PC-9 (cell line): ENCODE measurements around the gene CBX4. TPM values are rescaled to one million over a fixed set of nuclear protein-coding genes. Genes with fewer than 3 reads are reported as not detected.
A peak's percentile ranks its signal among the peaks of the same experiment; 100 is the strongest.

Experiments used
- BruUV-seq: library from RNA; stranded (reverse); fragments of 400-500 nt; replicated peaks from 2 replicates; lab custom pipeline; 2021; lab: Mats Ljungman, UMichigan
- CTCF ChIA-PET: fragments of 300-600 bp; sonication (Branson Sonifier 250); formaldehyde crosslinking; loops from one replicate; lab custom pipeline; 2022; ENCODE audit warnings: antibody characterized with exemption; lab: Charles Lee
- POLR2A ChIA-PET: fragments of 300-600 bp; sonication (Branson Sonifier 250); formaldehyde crosslinking; loops from one replicate; lab custom pipeline; 2022; ENCODE audit warnings: antibody characterized with exemption; ENCODE audit not compliant: unreplicated experiment; lab: Charles Lee
- DNase-seq, 2 experiments: peaks; one replicate each; pipeline versions ENCODE4 v3.0.0 to v3.0.0-alpha.2; 2015 to 2022; ENCODE audit warnings: mixed read lengths in 1 of 2
- H2AFZ ChIP-seq: fragments of 200-600 bp; sonication (generic); 2 replicates; pipeline ENCODE4 v1.8.1; 2017; ENCODE audit warnings: antibody characterized with exemption
- H3F3A ChIP-seq: fragments of 200-600 bp; sonication (generic); 2 replicates; pipeline ENCODE4 v1.8.1; 2017; ENCODE audit warnings: antibody characterized with exemption, mild to moderate bottlenecking, low read depth; ENCODE audit not compliant: insufficient read depth
- H3K27ac ChIP-seq: fragments of 200-600 bp; sonication (generic); 2 replicates; pipeline ENCODE4 v1.6.1; 2016; ENCODE audit warnings: mixed run types
- H3K27me3 ChIP-seq: fragments of 200-600 bp; sonication (generic); 2 replicates; pipeline ENCODE4 v1.6.1; 2016; ENCODE audit warnings: low read depth, mixed run types; ENCODE audit not compliant: insufficient read depth
- H3K36me3 ChIP-seq: fragments of 200-600 bp; sonication (generic); 2 replicates; pipeline ENCODE4 v1.6.1; 2016; ENCODE audit warnings: low read depth, mixed run types
- H3K4me1 ChIP-seq: fragments of 200-600 bp; sonication (generic); replicated peaks from 2 replicates; pipeline ENCODE4 v1.6.1; 2016; ENCODE audit warnings: mixed run types; ENCODE audit not compliant: insufficient read depth
- H3K4me2 ChIP-seq: fragments of 200-600 bp; sonication (generic); 2 replicates; pipeline ENCODE4 v1.6.1; 2017; ENCODE audit warnings: mixed run types
- H3K4me3 ChIP-seq: fragments of 200-600 bp; sonication (generic); 2 replicates; pipeline ENCODE4 v1.6.1; 2016; ENCODE audit warnings: mixed run types
- H3K79me2 ChIP-seq: fragments of 200-600 bp; sonication (generic); 2 replicates; pipeline ENCODE4 v1.6.1; 2017; ENCODE audit warnings: low read depth, mixed run types
- H3K9me2 ChIP-seq: fragments of 200-600 bp; sonication (generic); 2 replicates; pipeline ENCODE4 v1.8.1; 2017; ENCODE audit warnings: mild to moderate bottlenecking; ENCODE audit not compliant: insufficient read depth
- H3K9me3 ChIP-seq: fragments of 200-600 bp; sonication (generic); 2 replicates; pipeline ENCODE4 v1.8.1; 2016; ENCODE audit warnings: low read depth; ENCODE audit not compliant: insufficient read depth
- H4K20me1 ChIP-seq: fragments of 200-600 bp; sonication (generic); 2 replicates; pipeline ENCODE4 v1.8.1; 2017; ENCODE audit not compliant: insufficient read depth
- EZH2 ChIP-seq: fragments of 200-600 bp; sonication (generic); IDR thresholded peaks from 2 replicates; pipeline ENCODE4 v1.8.0; 2017; ENCODE audit warnings: antibody characterized with exemption, low read depth
- intact Hi-C: fragments of 100-400 bp; cut with micrococcal nuclease; formaldehyde crosslinking; loops from one replicate; pipeline ENCODE4 v1.10.0; 2022; ENCODE audit not compliant: unreplicated experiment
- total RNA-seq: library from RNA; stranded (reverse); gene quantifications from 2 replicates; pipeline ENCODE4 v1.2.3, GENCODE V29; 2021
- TF ChIP-seq, protein P1 (sequence below): fragments of 200-600 bp; sonication (generic); conservative IDR thresholded peaks from 2 replicates; pipeline ENCODE4 v1.6.1; 2017; ENCODE audit warnings: mixed run types, antibody characterized with exemption, mild to moderate bottlenecking, moderate library complexity

CBX4 gene
- total RNA-seq, 1 experiment from 2014 or later: 32.0 TPM

DNA sequence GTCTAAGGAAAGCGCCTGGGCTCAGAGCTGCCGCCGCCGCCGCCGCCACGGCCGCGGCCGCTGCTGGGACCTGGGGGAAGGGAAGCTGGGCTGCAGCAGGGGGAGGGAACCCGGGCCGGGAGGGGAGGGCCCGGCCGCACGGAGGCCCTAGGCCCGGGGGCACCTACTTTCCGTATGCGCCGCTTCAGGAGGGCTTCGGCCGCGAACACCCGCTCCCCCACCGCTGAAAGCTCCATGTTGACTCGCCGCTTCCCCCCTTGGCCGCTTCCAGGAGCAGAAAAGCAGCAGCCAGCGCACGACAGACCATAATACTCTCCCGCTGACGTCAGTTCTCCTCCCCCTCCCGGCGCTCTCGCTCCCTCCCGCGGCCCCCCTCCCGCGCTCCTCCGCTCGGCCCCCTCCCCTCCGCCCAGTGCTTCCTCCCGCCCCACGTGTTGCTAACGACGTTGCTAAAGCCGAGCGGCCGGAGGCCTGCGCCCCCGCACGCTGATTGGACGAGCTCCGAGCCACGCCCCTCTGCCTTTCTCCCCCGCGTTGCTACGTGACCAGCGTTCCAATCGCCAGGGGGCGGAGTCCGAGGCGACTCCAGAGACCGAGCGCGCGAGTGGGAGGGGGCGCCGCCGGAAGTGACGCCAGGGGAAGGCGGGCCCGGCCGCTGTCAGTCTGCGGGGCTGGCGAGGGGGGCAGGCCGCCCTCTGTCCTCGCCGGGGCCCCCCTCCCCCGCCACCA lies 42.3 kb downstream of the CBX4 start, which contains the start of gene CBX8:
TSS of gene CBX8 (minus strand) at position 315 of the 729 bp plus-strand sequence. CDS start at position 236, 79 bp downstream.
- Histone ChIP-seq H3K4me2 (peak within 1 kb of the TSS; percentile 92), H3K27me3 (peaks cover 15% of the 10 kb centered on the region; the same call in 1 of the 2 replicates), H3K36me3 (no peaks in the 10 kb centered on the region), H3K4me3 (peak within 1 kb of the TSS; percentile 73), H3F3A (no peaks in the 10 kb centered on the region; the same call in 1 of the 2 replicates), H3K27ac (0 out of 2 replicates have a peak within 1 kb of the TSS, but pooled peaks have one; percentile 32), H3K9me2 (no peaks in the 10 kb centered on the region), H3K9me3 (no peaks in the 10 kb centered on the region), H2AFZ (peak within 1 kb of the TSS; percentile 66; the same call in 1 of the 2 replicates), H4K20me1 (no peaks in the 10 kb centered on the region), H3K79me2 (peaks cover 8% of the 10 kb centered on the region; the same call in 1 of the 2 replicates), H3K4me1 (peaks cover 10% of the 10 kb centered on the region; the same call in 1 of the 2 replicates)
- BruUV-seq: no TSS peak
- TF ChIP-seq EZH2: no peak
- TF ChIP-seq, protein P1, sequence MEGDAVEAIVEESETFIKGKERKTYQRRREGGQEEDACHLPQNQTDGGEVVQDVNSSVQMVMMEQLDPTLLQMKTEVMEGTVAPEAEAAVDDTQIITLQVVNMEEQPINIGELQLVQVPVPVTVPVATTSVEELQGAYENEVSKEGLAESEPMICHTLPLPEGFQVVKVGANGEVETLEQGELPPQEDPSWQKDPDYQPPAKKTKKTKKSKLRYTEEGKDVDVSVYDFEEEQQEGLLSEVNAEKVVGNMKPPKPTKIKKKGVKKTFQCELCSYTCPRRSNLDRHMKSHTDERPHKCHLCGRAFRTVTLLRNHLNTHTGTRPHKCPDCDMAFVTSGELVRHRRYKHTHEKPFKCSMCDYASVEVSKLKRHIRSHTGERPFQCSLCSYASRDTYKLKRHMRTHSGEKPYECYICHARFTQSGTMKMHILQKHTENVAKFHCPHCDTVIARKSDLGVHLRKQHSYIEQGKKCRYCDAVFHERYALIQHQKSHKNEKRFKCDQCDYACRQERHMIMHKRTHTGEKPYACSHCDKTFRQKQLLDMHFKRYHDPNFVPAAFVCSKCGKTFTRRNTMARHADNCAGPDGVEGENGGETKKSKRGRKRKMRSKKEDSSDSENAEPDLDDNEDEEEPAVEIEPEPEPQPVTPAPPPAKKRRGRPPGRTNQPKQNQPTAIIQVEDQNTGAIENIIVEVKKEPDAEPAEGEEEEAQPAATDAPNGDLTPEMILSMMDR: no peak
- POLR2A ChIA-PET: interaction anchor here (0.6 to 1.0 kb wide), 9 partner anchors 17 to 373 kb away, joined by 3 to 27 read pairs (median 14); partner anchors contain the start of genes CARD14 and CBX4
- intact Hi-C loops: loop anchor here (1.0 to 2.0 kb wide), 2 partner anchors 26 to 35 kb away; no protein-coding TSS in a partner anchor
- CTCF ChIA-PET: interaction anchor here (0.6 kb wide), 4 partner anchors 42 to 728 kb away, joined by 5 to 11 read pairs (median 6); partner anchors contain the start of gene CBX4
- DNase-seq: peak; percentile 93 to 99

DNA sequence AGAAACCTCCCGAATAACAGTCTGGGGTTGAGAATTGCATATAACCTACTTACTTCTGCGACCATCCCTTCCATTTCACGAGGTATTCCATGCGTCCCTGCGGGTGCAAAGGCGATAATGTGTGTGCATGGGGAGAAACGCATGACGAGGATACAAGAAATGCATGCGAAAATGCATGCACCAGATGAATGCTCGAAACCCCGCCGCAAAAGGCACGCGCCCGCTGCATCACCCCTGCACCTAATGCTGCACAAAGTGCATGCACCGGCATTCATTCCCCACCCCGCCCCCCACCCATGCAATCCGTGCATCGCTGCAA lies 42.8 kb downstream of the CBX4 start:
- intact Hi-C loops: loop anchor here (2.0 kb wide), 1 partner anchor 26 kb away; no protein-coding TSS in a partner anchor
- ChIA-PET POLR2A (interaction anchor here (0.6 to 0.8 kb wide), 2 partner anchors 18 to 32 kb away, joined by 4 to 21 read pairs; no protein-coding TSS in a partner anchor), CTCF (interaction anchor here (0.6 kb wide), 1 partner anchor 728 kb away, joined by 5 read pairs; no protein-coding TSS in a partner anchor)
- no peaks in the 10 kb centered on the region for H3K9me3 ChIP-seq
- no peaks in the 10 kb centered on the region; the same call in 1 of the 2 replicates for H3F3A ChIP-seq
- no peak for TF ChIP-seq EZH2
- TF ChIP-seq, protein P1: no peak
- no peaks in the 10 kb centered on the region for H3K9me2 ChIP-seq
- H2AFZ ChIP-seq: peak overlapping the region; percentile 66; the same call in 1 of the 2 replicates
- no peak overlapping the region for H3K27ac ChIP-seq
- no TSS peak for BruUV-seq
- DNase-seq: peak in 1 of 2 experiments; percentile 7
- H4K20me1 ChIP-seq: no peaks in the 10 kb centered on the region
- H3K4me3 ChIP-seq: peak overlapping the region; percentile 73
- H3K4me1 ChIP-seq: peaks cover 7% of the 10 kb centered on the region; the same call in 1 of the 2 replicates
- H3K27me3 ChIP-seq: peaks cover 10% of the 10 kb centered on the region; the same call in 1 of the 2 replicates
- no peaks in the 10 kb centered on the region for H3K36me3 ChIP-seq
- peak overlapping the region; percentile 92 for H3K4me2 ChIP-seq
- H3K79me2 ChIP-seq: peaks cover 8% of the 10 kb centered on the region; the same call in 1 of the 2 replicates

- POLR2A ChIA-PET: interaction anchor here (0.7 kb wide), 1 partner anchor 1116 kb away, joined by 3 read pairs; no protein-coding TSS in a partner anchor
- H3K79me2 ChIP-seq: peaks cover 8% of the 10 kb centered on the region; the same call in 1 of the 2 replicates
- peak overlapping the region; percentile 73 for H3K4me3 ChIP-seq
- no peaks in the 10 kb centered on the region for H3K36me3 ChIP-seq
- no peaks in the 10 kb centered on the region for H3K9me2 ChIP-seq
- no peaks in the 10 kb centered on the region; the same call in 1 of the 2 replicates for H3F3A ChIP-seq
- TF ChIP-seq, protein P1: no peak
- TF ChIP-seq EZH2: no peak
- peak overlapping the region; percentile 92 for H3K4me2 ChIP-seq
- no peaks in the 10 kb centered on the region for H4K20me1 ChIP-seq
- no peak overlapping the region for H3K27ac ChIP-seq
- TSS peak; percentile 81 for BruUV-seq
- no peak overlapping the region for H2AFZ ChIP-seq
- intact Hi-C loops: loop anchor here (2.0 kb wide), 1 partner anchor 25 kb away; no protein-coding TSS in a partner anchor
- H3K27me3 ChIP-seq: peaks cover 10% of the 10 kb centered on the region; the same call in 1 of the 2 replicates
- DNase-seq: no peak
- peaks cover 6% of the 10 kb centered on the region; the same call in 1 of the 2 replicates for H3K4me1 ChIP-seq
- CTCF ChIA-PET: interaction anchor here (0.6 kb wide), 2 partner anchors 235 to 727 kb away, joined by 3 to 5 read pairs; no protein-coding TSS in a partner anchor
- no peaks in the 10 kb centered on the region for H3K9me3 ChIP-seq
Observed at GRCh38 chr17:79795795-79796443, 43.3 kb downstream of the CBX4 start.
